K562 (cell line): ENCODE results near the gene ZNF273. TPM values are rescaled to one million over a fixed set of nuclear protein-coding genes. Genes with fewer than 3 reads are reported as not detected.

Source experiments
- ATAC-seq: fragments of 200-7000 bp; cut with Tn5 transposase; 3 replicates; pipeline ENCODE4 v1.9.1; 2020; ENCODE audit warnings: moderate library complexity
- BruUV-seq: library from RNA; stranded (reverse); fragments of 400-500 nt; replicated peaks from 2 replicates; lab custom pipeline; 2021; lab: Mats Ljungman, UMichigan
- CTCF ChIA-PET: fragments of 300-600 bp; formaldehyde crosslinking; extraction: SDS; loops from one replicate; lab custom pipeline; 2021; ENCODE audit warnings: low intra/inter-chr PET ratio; lab: Yijun Ruan, JAX
- POLR2A ChIA-PET: fragments of 300-600, 350-650 bp; sonication (Branson Sonifier 250); formaldehyde crosslinking; extraction: SDS; loops from one replicate; lab custom pipeline; 2021; ENCODE audit warnings: antibody characterized with exemption, inconsistent platforms; lab: Yijun Ruan, JAX
- DNase-seq, 4 experiments: peaks; one replicate each; pipeline versions ENCODE4 v3.0.0 to v3.0.0-alpha.2; 2011 to 2018; ENCODE audit warnings: low spot score in 3 of 4, mixed read lengths in 3 of 4; ENCODE audit errors: extremely low read depth in 1 of 4
- FAIRE-seq: peaks from 2 replicates; lab custom pipeline; 2011; peaks lifted over from hg19 to GRCh38; lab: Jason Lieb, UNC
- H2AFZ ChIP-seq: 2 replicates; pipeline ENCODE4 v1.6.0; 2011; ENCODE audit warnings: low read depth, low read length, control low read depth, inconsistent platforms
- H3K27ac ChIP-seq: fragments of 200-600 bp; 3 replicates; pipeline ENCODE4 v1.8.0; 2011; ENCODE audit warnings: low read depth, mild to moderate bottlenecking, control low read depth, inconsistent platforms, low read length, moderate library complexity, mixed read lengths; ENCODE audit errors: extremely low read depth
- H3K27me3 ChIP-seq, 2 experiments: fragments of 300-600 bp in 1 of 2; 2 replicates in 1 of 2; 3 replicates in 1 of 2; pipeline versions ENCODE4 v1.6.0 to v1.8.0; 2011; ENCODE audit warnings: inconsistent platforms in 2 of 2, low read length in 2 of 2, mild to moderate bottlenecking in 1 of 2, mixed read lengths in 1 of 2, moderate library complexity in 1 of 2; ENCODE audit not compliant: control insufficient read depth in 2 of 2, insufficient read depth in 2 of 2
- H3K36me3 ChIP-seq: fragments of 300-600 bp; 3 replicates; pipeline ENCODE4 v1.8.0; 2011; ENCODE audit warnings: mild to moderate bottlenecking, low read length, inconsistent platforms; ENCODE audit not compliant: control insufficient read depth, insufficient read depth
- H3K4me1 ChIP-seq, 2 experiments: fragments of 200-600 bp in 1 of 2; replicated peaks in 1 of 2; 2 replicates in 1 of 2; 3 replicates in 1 of 2; pipeline versions ENCODE4 v1.5.1 to v1.8.0; 2011; ENCODE audit warnings: inconsistent platforms in 2 of 2, low read length in 2 of 2, mild to moderate bottlenecking in 1 of 2, mixed read lengths in 1 of 2, moderate library complexity in 1 of 2; ENCODE audit not compliant: control insufficient read depth in 2 of 2, insufficient read depth in 2 of 2
- H3K4me2 ChIP-seq: 2 replicates; pipeline ENCODE4 v1.6.1; 2011; ENCODE audit warnings: low read length, control low read depth, inconsistent platforms, mixed read lengths; ENCODE audit not compliant: insufficient read depth
- H3K4me3 ChIP-seq: fragments of 200-600 bp; sonication (generic), shearing (Covaris generic); 2 replicates; pipeline ENCODE4 v1.5.1; 2016; ENCODE audit warnings: control low read depth, inconsistent platforms
- H3K79me2 ChIP-seq: fragments of 200-600 bp; 3 replicates; pipeline ENCODE4 v1.8.0; 2011; ENCODE audit warnings: low read length, inconsistent platforms; ENCODE audit not compliant: control insufficient read depth, insufficient read depth
- H3K9ac ChIP-seq, 2 experiments: 2 replicates each; pipeline versions ENCODE4 v1.6.0 to v1.6.1; 2011; ENCODE audit warnings: low read depth in 2 of 2, low read length in 2 of 2, control low read depth in 1 of 2, inconsistent platforms in 1 of 2, mild to moderate bottlenecking in 1 of 2, mixed read lengths in 1 of 2; ENCODE audit not compliant: insufficient read depth in 1 of 2
- H3K9me1 ChIP-seq: one replicate; pipeline ENCODE4 v1.6.0; 2011; ENCODE audit warnings: inconsistent platforms, mild to moderate bottlenecking, low read length, moderate library complexity; ENCODE audit not compliant: control insufficient read depth, insufficient read depth
- H3K9me3 ChIP-seq: replicated peaks from 2 replicates; pipeline ENCODE4 v1.5.1; 2011; ENCODE audit warnings: low read depth, low read length, inconsistent platforms; ENCODE audit not compliant: control insufficient read depth, insufficient read depth
- H4K20me1 ChIP-seq: replicated peaks from 2 replicates; pipeline ENCODE4 v1.6.1; 2011; ENCODE audit warnings: low read length, inconsistent platforms, mixed read lengths; ENCODE audit not compliant: control insufficient read depth, insufficient read depth
- FOXP1 ChIP-seq: sonication (generic); formaldehyde crosslinking; IDR thresholded peaks from 2 replicates; pipeline ENCODE4 v1.8.0; 2022; ENCODE audit warnings: mild to moderate bottlenecking, missing genetic modification reagents
- NFE2L1 ChIP-seq: fragments of 450-650 bp; IDR thresholded peaks from 2 replicates; pipeline ENCODE4 v1.6.1; 2016; ENCODE audit warnings: missing genetic modification characterization, low read depth, mild to moderate bottlenecking, missing compliant biosample characterization, moderate library complexity, borderline replicate concordance
- NFIC ChIP-seq: fragments of 450-650 bp; IDR thresholded peaks from 2 replicates; pipeline ENCODE4 v1.6.1; 2017; ENCODE audit warnings: mild to moderate bottlenecking, inconsistent platforms
- NFIX ChIP-seq: fragments of 250-450 bp; sonication (Bioruptor Pico); IDR thresholded peaks from 2 replicates; pipeline ENCODE4 v1.4.0; 2020; ENCODE audit warnings: low read depth, mild to moderate bottlenecking, moderate library complexity
- TRIM24 ChIP-seq, 2 experiments: fragments of 450-650 bp; IDR thresholded peaks; 2 replicates each; pipeline ENCODE4 v1.6.1; 2016
- ZNF699 ChIP-seq: fragments of 250-450 bp; sonication (Bioruptor Pico); IDR thresholded peaks from 2 replicates; pipeline ENCODE4 v1.8.0; 2021; ENCODE audit warnings: mild to moderate bottlenecking, moderate library complexity; ENCODE audit not compliant: insufficient replicate concordance
- WGBS: fragments of 100-300 bp; shearing (Covaris generic); methylation state at CpG from one replicate; pipeline ENCODE4 v1.1.6; 2016; ENCODE audit warnings: low coverage, mixed read lengths; ENCODE audit not compliant: insufficient coverage; ENCODE audit errors: missing lambda C conversion rate; 5-methylcytosine and 5-hydroxymethylcytosine counted together
- in situ Hi-C: fragments of 300-500 bp; cut with MboI; formaldehyde crosslinking; loops from 4 replicates; pipeline ENCODE4 v1.15.0; 2018; ENCODE audit warnings: inconsistent platforms, mixed read lengths
- intact Hi-C: fragments of 100-400 bp; cut with micrococcal nuclease; formaldehyde crosslinking; loops from 2 replicates; pipeline ENCODE4 v1.14.2; 2022
- polyA plus RNA-seq, 8 experiments: library from polyadenylated mRNA; depleted of rRNA in 4 of 8; stranded (reverse) in 5 of 8; unstranded in 3 of 8; fragments of >200 nt; fragmentation: Nextera tagmentation in 2 of 8; fragmentation: Illumina TruSeq in 1 of 8; extraction: Ambion mirVana in 2 of 8; extraction: Trizol in 1 of 8; gene quantifications; 2 replicates each; pipeline versions ENCODE4 v1.2.1 to v1.2.3, GENCODE V29; 2011 to 2014; ENCODE audit warnings: inconsistent platforms in 1 of 8, missing spikeins in 1 of 8
- total RNA-seq, 7 experiments: library from RNA; depleted of rRNA in 6 of 7; stranded (reverse); fragments of >200 nt in 6 of 7; fragmentation: Illumina TruSeq in 2 of 7; extraction: Trizol in 2 of 7; gene quantifications; 2 replicates each; pipeline versions ENCODE4 v1.2.1 to v1.2.3, GENCODE V29; 2011 to 2021; ENCODE audit warnings: low replicate concordance in 1 of 7

The ZNF273 gene
- total and polyA plus RNA-seq, 9 of the 15 experiments (the other 6 are each of a cell fraction or from before 2014, with no cell fraction given): 13.3 to 37.0 (median 20.7) TPM

DNA sequence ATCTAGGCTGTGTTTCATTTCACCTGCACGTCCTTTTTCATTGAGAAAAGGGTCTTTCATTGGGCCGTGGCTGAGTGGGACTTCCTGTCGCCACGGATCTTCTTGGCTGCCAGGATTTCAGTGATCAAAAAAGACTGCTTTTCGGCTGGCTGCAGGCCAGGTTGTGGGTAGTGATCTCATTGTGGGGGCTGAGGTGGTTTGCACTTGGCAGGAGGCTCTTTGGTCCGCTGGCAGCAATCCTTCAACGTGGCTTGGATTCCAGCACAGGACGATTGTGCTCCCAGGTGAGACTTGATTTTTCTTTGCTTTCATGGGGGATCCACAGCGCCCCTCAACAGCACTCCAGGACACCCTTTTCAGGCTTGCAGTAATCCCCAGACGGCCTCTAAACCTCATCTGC lies 29.0 kb upstream of the ZNF273 start:
- no peak for TF ChIP-seq TRIM24 (IDR thresholded peaks at IDR 0.05)
- TF ChIP-seq NFIX: no peak
- no peak for TF ChIP-seq FOXP1 (CRISPR knock-in tag)
- no peak for TF ChIP-seq ZNF699 (CRISPR knock-in tag)
- peak; percentile 47 for TF ChIP-seq NFIC
- Histone ChIP-seq H3K4me3 (no peak overlapping the region), H3K4me2 (no peak overlapping the region), H3K36me3 (no peaks in the 10 kb centered on the region), H3K9me1 (no peaks in the 10 kb centered on the region), H2AFZ (peak overlapping the region; percentile 33; the same call in 1 of the 2 replicates), H3K9me3 (peaks cover 10% of the 10 kb centered on the region), H4K20me1 (no peaks in the 10 kb centered on the region), H3K9ac (no peak overlapping the region), H3K27ac (no peak overlapping the region), H3K27me3 (no peaks in the 10 kb centered on the region; a peak in 2 of 5 replicates), H3K79me2 (no peaks in the 10 kb centered on the region), H3K4me1 (peaks cover 0 to 10% of the 10 kb centered on the region in 2 experiments; a peak in 1 of 5 replicates)
- FAIRE-seq: no peak
- WGBS: 17% methylated on average over 10 of the region's 10 CpGs
- ChIA-PET CTCF (no interaction called here), POLR2A (no interaction called here)
- BruUV-seq: no TSS peak
- ATAC-seq: no peak
- in situ Hi-C loops: no loop called here
- peak in 1 of 4 experiments; percentile 2 for DNase-seq
- intact Hi-C loops: no loop called here

DNA sequence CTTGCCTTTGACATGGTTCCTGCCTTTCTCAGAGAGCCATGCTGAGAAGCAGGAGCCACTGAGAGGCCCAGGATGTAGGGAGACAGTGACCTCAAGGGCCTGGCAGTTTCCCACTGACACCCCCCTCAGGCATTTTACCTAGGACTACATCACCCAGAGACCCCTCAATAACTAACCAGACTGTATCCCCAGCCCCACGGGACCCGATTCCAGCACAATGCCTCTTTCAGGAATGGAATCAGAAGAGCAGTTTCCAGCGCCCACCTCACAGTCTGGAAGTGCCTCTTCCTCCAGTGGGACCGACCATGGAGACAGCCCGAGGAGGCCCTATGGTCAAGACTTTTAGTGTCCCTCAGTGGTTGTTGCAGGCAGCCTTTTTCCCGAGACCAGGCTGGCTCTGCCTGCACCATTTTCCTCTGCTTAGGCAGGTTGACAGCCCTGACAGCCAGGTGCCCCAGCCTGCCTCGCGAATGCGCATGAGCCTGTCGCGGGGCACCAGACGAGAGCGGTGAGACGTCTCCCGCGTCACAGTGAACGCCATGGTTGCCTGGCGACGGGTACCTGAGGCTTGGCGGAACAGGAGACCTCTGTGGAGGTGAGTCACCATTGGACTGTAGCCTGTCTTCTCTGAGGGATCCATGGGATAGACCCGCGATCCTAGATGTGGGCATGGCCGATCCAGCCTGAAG lies 28.4 kb upstream of the ZNF273 start:
- no peaks in the 10 kb centered on the region; a peak in 2 of 5 replicates for H3K27me3 ChIP-seq
- no peak for ATAC-seq
- no TSS peak for BruUV-seq
- 30% methylated on average over 23 of the region's 23 CpGs for WGBS
- peaks cover 11% of the 10 kb centered on the region for H3K9me3 ChIP-seq
- H3K79me2 ChIP-seq: no peaks in the 10 kb centered on the region
- ChIA-PET CTCF (no interaction called here), POLR2A (no interaction called here)
- no peak for FAIRE-seq
- H4K20me1 ChIP-seq: no peaks in the 10 kb centered on the region
- H3K4me2 ChIP-seq: no peak overlapping the region
- H3K27ac ChIP-seq: no peak overlapping the region
- DNase-seq: peak in 1 of 4 experiments; percentile 10
- peaks cover 0 to 10% of the 10 kb centered on the region in 2 experiments; a peak in 1 of 5 replicates for H3K4me1 ChIP-seq
- in situ Hi-C loops: no loop called here
- no peak overlapping the region for H2AFZ ChIP-seq
- no peaks in the 10 kb centered on the region for H3K9me1 ChIP-seq
- intact Hi-C loops: no loop called here
- H3K4me3 ChIP-seq: no peak overlapping the region
- no peak overlapping the region for H3K9ac ChIP-seq
- H3K36me3 ChIP-seq: no peaks in the 10 kb centered on the region
- TF ChIP-seq NFE2L1 (tag): no peak
